Neural cell (in vitro differentiated cells): Measurements from ENCODE around the gene NUDT8. TPM values are rescaled to one million over a fixed set of nuclear protein-coding genes. Genes with fewer than 3 reads are reported as not detected.
"Not testable (repeated sequence)": the region's sequence is repeated elsewhere in the genome, so short reads cannot be mapped to it uniquely, and the experiment has no call there.

ENCODE experiments used
- H2AFZ ChIP-seq: fragments of 200-600, 300-800 bp; sonication (generic), shearing (Covaris generic); 2 replicates; pipeline ENCODE4 v1.6.0; 2014; ENCODE audit warnings: low read depth, mild to moderate bottlenecking, antibody characterized with exemption, low read length, moderate library complexity
- H3F3A ChIP-seq: fragments of 200-600 bp; shearing (Covaris generic); 2 replicates; pipeline ENCODE4 v1.6.1; 2016; ENCODE audit warnings: mild to moderate bottlenecking, moderate library complexity, mixed read lengths, antibody characterized with exemption, low read length; ENCODE audit not compliant: insufficient read depth, poor library complexity, severe bottlenecking
- H3K27ac ChIP-seq: fragments of 200-600, 300-800 bp; sonication (generic), shearing (Covaris generic); 2 replicates; pipeline ENCODE4 v1.5.1; 2014; ENCODE audit warnings: mild to moderate bottlenecking, low read length, moderate library complexity
- H3K27me3 ChIP-seq: fragments of 300-800, 200-600 bp; sonication (generic), shearing (Covaris generic); 2 replicates; pipeline ENCODE4 v1.6.0; 2014; ENCODE audit warnings: mild to moderate bottlenecking, low read depth, low read length, moderate library complexity; ENCODE audit not compliant: insufficient read depth
- H3K36me3 ChIP-seq: fragments of 300-800, 200-600 bp; sonication (generic), shearing (Covaris generic); 2 replicates; pipeline ENCODE4 v1.5.1; 2014; ENCODE audit warnings: mild to moderate bottlenecking, antibody characterized with exemption, low read length, moderate library complexity; ENCODE audit not compliant: insufficient read depth
- H3K4me2 ChIP-seq: fragments of 300-800, 200-600 bp; sonication (generic), shearing (Covaris generic); 2 replicates; pipeline ENCODE4 v1.6.0; 2014; ENCODE audit warnings: mild to moderate bottlenecking, low read length
- H3K4me3 ChIP-seq: fragments of 300-800, 200-600 bp; sonication (generic), shearing (Covaris generic); 2 replicates; pipeline ENCODE4 v1.5.1; 2014; ENCODE audit warnings: mild to moderate bottlenecking, low read length, moderate library complexity
- H3K79me2 ChIP-seq: fragments of 200-600 bp; shearing (Covaris generic); replicated peaks from 2 replicates; pipeline ENCODE4 v1.6.0; 2014; ENCODE audit warnings: mild to moderate bottlenecking, low read length, moderate library complexity; ENCODE audit not compliant: insufficient read depth
- H3K9ac ChIP-seq: fragments of 300-800, 200-600 bp; sonication (generic), shearing (Covaris generic); 2 replicates; pipeline ENCODE4 v1.6.1; 2016; ENCODE audit warnings: mild to moderate bottlenecking, low read length, mixed read lengths
- H3K9me2 ChIP-seq: fragments of 200-600 bp; shearing (Covaris generic); 2 replicates; pipeline ENCODE4 v1.6.1; 2016; ENCODE audit warnings: mild to moderate bottlenecking, low read length, mixed read lengths; ENCODE audit not compliant: insufficient read depth
- H3K9me3 ChIP-seq: fragments of 200-600, 300-800 bp; sonication (generic), shearing (Covaris generic); 2 replicates; pipeline ENCODE4 v1.6.1; 2016; ENCODE audit warnings: mild to moderate bottlenecking, mixed run types, low read length, moderate library complexity, mixed read lengths
- H4K20me1 ChIP-seq: fragments of 200-600 bp; shearing (Covaris generic); 2 replicates; pipeline ENCODE4 v1.6.1; 2016; ENCODE audit warnings: mild to moderate bottlenecking, mixed run types; ENCODE audit not compliant: insufficient read depth
- CTCF ChIP-seq: fragments of 450-650 bp; IDR thresholded peaks from 2 replicates; pipeline ENCODE4 v1.5.1; 2014; ENCODE audit warnings: antibody characterized with exemption, mild to moderate bottlenecking, moderate library complexity; ENCODE audit not compliant: poor library complexity, severe bottlenecking
- EP300 ChIP-seq: fragments of 450-650 bp; conservative IDR thresholded peaks from 2 replicates; pipeline ENCODE4 v1.6.1; 2014; ENCODE audit warnings: antibody characterized with exemption, mild to moderate bottlenecking, moderate library complexity; ENCODE audit not compliant: poor library complexity, severe bottlenecking
- EZH2 ChIP-seq: fragments of 200-600, 300-800 bp; shearing (Covaris generic), sonication (generic); IDR thresholded peaks from 2 replicates; pipeline ENCODE4 v1.6.1; 2014; ENCODE audit warnings: antibody characterized with exemption, low read length, borderline replicate concordance, mild to moderate bottlenecking; ENCODE audit not compliant: insufficient read depth, poor library complexity, severe bottlenecking
- MXI1 ChIP-seq: fragments of 450-650 bp; conservative IDR thresholded peaks from 2 replicates; pipeline ENCODE4 v1.6.1; 2014; ENCODE audit warnings: antibody characterized with exemption, mild to moderate bottlenecking; ENCODE audit not compliant: poor library complexity, severe bottlenecking
- POLR2AphosphoS5 ChIP-seq: IDR thresholded peaks from 2 replicates; pipeline ENCODE4 v1.6.1; 2012
- RAD21 ChIP-seq: fragments of 450-650 bp; conservative IDR thresholded peaks from 2 replicates; pipeline ENCODE4 v1.6.1; 2014; ENCODE audit warnings: antibody characterized with exemption, mild to moderate bottlenecking, moderate library complexity
- REST ChIP-seq: IDR thresholded peaks from 2 replicates; pipeline ENCODE4 v1.6.1; 2012; ENCODE audit warnings: borderline replicate concordance
- SMC3 ChIP-seq: fragments of 450-650 bp; conservative IDR thresholded peaks from 2 replicates; pipeline ENCODE4 v1.6.1; 2014; ENCODE audit warnings: antibody characterized with exemption, mild to moderate bottlenecking, moderate library complexity; ENCODE audit not compliant: poor library complexity
- TAF1 ChIP-seq: IDR thresholded peaks from 2 replicates; pipeline ENCODE4 v1.6.1; 2012; ENCODE audit warnings: low read depth
- polyA plus RNA-seq: library from polyadenylated mRNA; depleted of rRNA; stranded (reverse); fragments of >200 nt; gene quantifications from 2 replicates; pipeline ENCODE4 v1.2.3, GENCODE V29; 2014

Gene NUDT8
- polyA plus RNA-seq, 1 donor from 2014 or later = not detected

GRCh38 chr11:67620621-67621020 is 9.1 kb downstream of the NUDT8 start:
- peak overlapping the region; percentile 66 for H3K4me3 ChIP-seq
- H3K36me3 ChIP-seq, H3K27ac ChIP-seq, H3K79me2 ChIP-seq, H4K20me1 ChIP-seq, H3F3A ChIP-seq, H3K27me3 ChIP-seq, H3K9me3 ChIP-seq, H2AFZ ChIP-seq, H3K4me2 ChIP-seq, H3K9me2 ChIP-seq: not testable (repeated sequence)
- H3K9ac ChIP-seq = peak overlapping the region; percentile 3

GRCh38 chr11:67619683-67620618 is 9.8 kb downstream of the NUDT8 start:
- H3K36me3 ChIP-seq, H3K79me2 ChIP-seq, H3K27me3 ChIP-seq, H3K9me3 ChIP-seq, H3K27ac ChIP-seq, H4K20me1 ChIP-seq, H3F3A ChIP-seq, H3K4me2 ChIP-seq, H2AFZ ChIP-seq, H3K9me2 ChIP-seq: not testable (repeated sequence)
- H3K4me3 ChIP-seq = peak overlapping the region; percentile 66
- H3K9ac ChIP-seq = peak overlapping the region; percentile 3

GRCh38 chr11:67618901-67619659 is 10.7 kb downstream of the NUDT8 start:
- H3K36me3 ChIP-seq, H3K9me3 ChIP-seq, H3K4me2 ChIP-seq, H3F3A ChIP-seq, H4K20me1 ChIP-seq, H3K27ac ChIP-seq, H3K9ac ChIP-seq, H3K4me3 ChIP-seq, H3K27me3 ChIP-seq, H2AFZ ChIP-seq, H3K79me2 ChIP-seq, H3K9me2 ChIP-seq: not testable (repeated sequence)

- Histone ChIP-seq H3K4me2 (no peak overlapping the region), H2AFZ (no peak overlapping the region), H3K9ac (no peak overlapping the region), H3K27ac (no peak overlapping the region), H3K9me3 (no peaks in the 10 kb centered on the region), H3F3A (no peaks in the 10 kb centered on the region), H3K27me3 (no peaks in the 10 kb centered on the region), H3K79me2 (no peaks in the 10 kb centered on the region), H3K4me3 (no peak overlapping the region), H3K36me3 (no peaks in the 10 kb centered on the region), H3K9me2 (no peaks in the 10 kb centered on the region), H4K20me1 (no peaks in the 10 kb centered on the region)
- TF ChIP-seq CTCF (no peak), POLR2AphosphoS5 (no peak), EP300 (no peak), REST (no peak), SMC3 (no peak), MXI1 (no peak), TAF1 (no peak), RAD21 (no peak), EZH2 (no peak)
These were observed 12.3 kb downstream of the NUDT8 start for GRCh38 chr11:67617243-67617953.
